NCI-H446 (cell line): Measurements from ENCODE around the gene CHEK2.
A peak's percentile ranks its signal among the peaks of the same experiment; 100 is the strongest.
"Not testable (repeated sequence)": the region's sequence is repeated elsewhere in the genome, so short reads cannot be mapped to it uniquely, and the experiment has no call there.

Experiments
- DNase-seq, 2 experiments: peaks; one replicate each; lab custom pipeline; 2025; lab: John Stamatoyannopoulos, UW

The CHEK2 gene

GRCh38 chr22:28741785-28742561, at the start of gene CHEK2, which contains the start of gene HSCB:
Gene CHEK2 (minus strand): TSS chr22:28741820. CDS start chr22:28734721, 7,099 bp downstream.
Gene HSCB (plus strand): TSS chr22:28742039. CDS start chr22:28742096, 57 bp downstream.
- DNase-seq = peak; percentile 97 to 99

- DNase-seq = no peak
These were observed 49.5 kb upstream of the CHEK2 start for GRCh38 chr22:28791124-28791523.

GRCh38 chr22:28788601-28789000, 47.0 kb upstream of the CHEK2 start:
- no peak for DNase-seq

- DNase-seq = no peak
These were observed 42.4 kb upstream of the CHEK2 start for GRCh38 chr22:28783786-28784671.

GRCh38 chr22:28780296-28780695, 38.7 kb upstream of the CHEK2 start:
- DNase-seq = no peak

- no peak for DNase-seq
These were observed 38.2 kb upstream of the CHEK2 start for GRCh38 chr22:28779833-28780232.

GRCh38 chr22:28774378-28774777, 32.8 kb upstream of the CHEK2 start:
- DNase-seq = no peak

- no peak for DNase-seq
These were observed 31.8 kb upstream of the CHEK2 start for GRCh38 chr22:28773461-28773867.

- DNase-seq = peak; percentile 92 to 97
These were observed 31.2 kb upstream of the CHEK2 start, which contains the start of gene CCDC117 for GRCh38 chr22:28772633-28773460. Gene CCDC117 (plus strand): TSS chr22:28772695. CDS start chr22:28772850, 155 bp downstream.

GRCh38 chr22:28771195-28771791, 29.7 kb upstream of the CHEK2 start:
- peak in 1 of 2 experiments; percentile 22 for DNase-seq

GRCh38 chr22:28769394-28770085, 27.9 kb upstream of the CHEK2 start:
- DNase-seq = no peak

GRCh38 chr22:28768701-28769393, 27.2 kb upstream of the CHEK2 start:
- no peak for DNase-seq

GRCh38 chr22:28766628-28767027, 25.0 kb upstream of the CHEK2 start:
- DNase-seq = no peak

- not testable (repeated sequence) for DNase-seq
These were observed 20.4 kb upstream of the CHEK2 start for GRCh38 chr22:28762000-28762399.

GRCh38 chr22:28761449-28761755, 19.8 kb upstream of the CHEK2 start:
- no peak for DNase-seq

GRCh38 chr22:28759861-28760560, 18.4 kb upstream of the CHEK2 start:
- no peak for DNase-seq

GRCh38 chr22:28754512-28754911, 12.9 kb upstream of the CHEK2 start:
- DNase-seq = not testable (repeated sequence)

- DNase-seq = no peak
These were observed 8.9 kb upstream of the CHEK2 start for GRCh38 chr22:28750471-28750881.

GRCh38 chr22:28743852-28744251, 2.2 kb upstream of the CHEK2 start:
- DNase-seq = no peak

GRCh38 chr22:28742562-28742962, 942 bp upstream of the CHEK2 start:
- no peak for DNase-seq
